MM.1S (cell line): ENCODE results near the gene SPO11.

Source experiments
- DNase-seq: peaks from one replicate; pipeline ENCODE4 v3.0.0-alpha.2; 2015
- H2AFZ ChIP-seq: fragments of 300-600 bp; sonication (generic); 2 replicates; pipeline ENCODE4 v1.6.0; 2016; ENCODE audit warnings: antibody characterized with exemption, low read length
- H3F3A ChIP-seq: fragments of 300-600 bp; sonication (generic); 2 replicates; pipeline ENCODE4 v1.6.1; 2016; ENCODE audit warnings: mild to moderate bottlenecking, antibody characterized with exemption, low read length, moderate library complexity, mixed read lengths; ENCODE audit not compliant: insufficient read depth
- H3K27ac ChIP-seq: fragments of 300-600 bp; sonication (generic); 2 replicates; pipeline ENCODE4 v1.5.1; 2016; ENCODE audit warnings: mild to moderate bottlenecking, low read length
- H3K27me3 ChIP-seq: fragments of 300-600 bp; sonication (generic); replicated peaks from 2 replicates; pipeline ENCODE4 v1.6.0; 2016; ENCODE audit warnings: low read length; ENCODE audit not compliant: insufficient read depth
- H3K36me3 ChIP-seq: fragments of 300-600 bp; sonication (generic); replicated peaks from 2 replicates; pipeline ENCODE4 v1.6.1; 2016; ENCODE audit warnings: mild to moderate bottlenecking, low read length, mixed read lengths; ENCODE audit not compliant: insufficient read depth
- H3K4me1 ChIP-seq: fragments of 300-600 bp; sonication (generic); 2 replicates; pipeline ENCODE4 v1.6.1; 2016; ENCODE audit warnings: low read length, mixed read lengths
- H3K4me2 ChIP-seq: fragments of 300-600 bp; sonication (generic); 2 replicates; pipeline ENCODE4 v1.6.0; 2016; ENCODE audit warnings: low read depth, low read length
- H3K4me3 ChIP-seq: fragments of 300-600 bp; sonication (generic); 2 replicates; pipeline ENCODE4 v1.5.1; 2016; ENCODE audit warnings: low read length, mixed read lengths
- H3K79me2 ChIP-seq: fragments of 300-600 bp; sonication (generic); 2 replicates; pipeline ENCODE4 v1.6.1; 2016; ENCODE audit warnings: mixed run types, low read length, mixed read lengths
- H3K9ac ChIP-seq: fragments of 300-600 bp; sonication (generic); 2 replicates; pipeline ENCODE4 v1.6.1; 2016; ENCODE audit warnings: low read length, mixed read lengths
- H3K9me2 ChIP-seq: fragments of 300-600 bp; sonication (generic); replicated peaks from 2 replicates; pipeline ENCODE4 v1.6.1; 2016; ENCODE audit warnings: mild to moderate bottlenecking, low read length, mixed read lengths; ENCODE audit not compliant: insufficient read depth
- H3K9me3 ChIP-seq: fragments of 300-600 bp; sonication (generic); replicated peaks from 2 replicates; pipeline ENCODE4 v1.6.1; 2016; ENCODE audit warnings: mild to moderate bottlenecking, low read length, mixed read lengths; ENCODE audit not compliant: insufficient read depth
- H4K20me1 ChIP-seq: fragments of 300-600 bp; sonication (generic); 2 replicates; pipeline ENCODE4 v1.6.1; 2016; ENCODE audit warnings: mild to moderate bottlenecking, low read length, moderate library complexity, mixed read lengths; ENCODE audit not compliant: insufficient read depth
- EZH2 ChIP-seq: fragments of 300-600 bp; sonication (generic); optimal IDR thresholded peaks from 2 replicates; pipeline ENCODE3; 2017; ENCODE audit warnings: low read depth, mild to moderate bottlenecking, antibody characterized with exemption, low read length, mixed read lengths
- EZH2phosphoT487 ChIP-seq: fragments of 300-600 bp; sonication (generic); IDR thresholded peaks from 2 replicates; pipeline ENCODE4 v1.6.1; 2018; ENCODE audit warnings: antibody characterized with exemption, low read length
- TF ChIP-seq, protein P1 (sequence below): fragments of 300-600 bp; sonication (generic); IDR thresholded peaks from 2 replicates; pipeline ENCODE4 v1.5.1; 2016; ENCODE audit warnings: antibody characterized with exemption, low read length, mixed read lengths

SPO11 gene

DNA sequence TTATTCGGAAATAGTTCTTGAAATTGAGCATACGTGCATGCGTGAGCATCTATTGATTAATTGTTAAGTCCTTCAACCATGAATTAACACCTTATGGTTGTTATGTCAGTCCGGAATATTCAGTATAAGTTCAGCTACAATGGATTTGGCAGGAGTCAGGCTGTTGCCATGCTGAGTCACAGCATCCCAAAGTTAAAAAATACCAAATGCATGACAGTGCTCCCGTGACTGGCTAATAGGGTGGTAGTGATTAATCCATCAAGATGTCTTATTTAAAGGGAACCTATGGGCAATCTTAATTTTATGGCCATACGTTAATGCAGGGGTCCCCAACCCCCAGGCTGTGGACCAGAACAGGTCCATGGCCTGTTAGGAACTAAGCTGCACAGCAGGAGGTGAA, 31.9 kb downstream of the SPO11 start:
- Histone ChIP-seq H3F3A (no peaks in the 10 kb centered on the region), H3K4me3 (no peak overlapping the region), H3K9me3 (no peaks in the 10 kb centered on the region), H3K4me2 (no peak overlapping the region), H3K9me2 (no peaks in the 10 kb centered on the region), H3K79me2 (peaks cover 28% of the 10 kb centered on the region), H3K4me1 (no peaks in the 10 kb centered on the region), H3K27me3 (no peaks in the 10 kb centered on the region), H3K9ac (no peak overlapping the region), H4K20me1 (no peaks in the 10 kb centered on the region), H3K27ac (no peak overlapping the region), H2AFZ (no peak overlapping the region), H3K36me3 (peaks cover 13% of the 10 kb centered on the region; the same call in 1 of the 2 replicates)
- DNase-seq: no peak
- no peak for TF ChIP-seq EZH2phosphoT487
- TF ChIP-seq, protein P1, sequence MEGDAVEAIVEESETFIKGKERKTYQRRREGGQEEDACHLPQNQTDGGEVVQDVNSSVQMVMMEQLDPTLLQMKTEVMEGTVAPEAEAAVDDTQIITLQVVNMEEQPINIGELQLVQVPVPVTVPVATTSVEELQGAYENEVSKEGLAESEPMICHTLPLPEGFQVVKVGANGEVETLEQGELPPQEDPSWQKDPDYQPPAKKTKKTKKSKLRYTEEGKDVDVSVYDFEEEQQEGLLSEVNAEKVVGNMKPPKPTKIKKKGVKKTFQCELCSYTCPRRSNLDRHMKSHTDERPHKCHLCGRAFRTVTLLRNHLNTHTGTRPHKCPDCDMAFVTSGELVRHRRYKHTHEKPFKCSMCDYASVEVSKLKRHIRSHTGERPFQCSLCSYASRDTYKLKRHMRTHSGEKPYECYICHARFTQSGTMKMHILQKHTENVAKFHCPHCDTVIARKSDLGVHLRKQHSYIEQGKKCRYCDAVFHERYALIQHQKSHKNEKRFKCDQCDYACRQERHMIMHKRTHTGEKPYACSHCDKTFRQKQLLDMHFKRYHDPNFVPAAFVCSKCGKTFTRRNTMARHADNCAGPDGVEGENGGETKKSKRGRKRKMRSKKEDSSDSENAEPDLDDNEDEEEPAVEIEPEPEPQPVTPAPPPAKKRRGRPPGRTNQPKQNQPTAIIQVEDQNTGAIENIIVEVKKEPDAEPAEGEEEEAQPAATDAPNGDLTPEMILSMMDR: no peak
- no peak for TF ChIP-seq EZH2

DNA sequence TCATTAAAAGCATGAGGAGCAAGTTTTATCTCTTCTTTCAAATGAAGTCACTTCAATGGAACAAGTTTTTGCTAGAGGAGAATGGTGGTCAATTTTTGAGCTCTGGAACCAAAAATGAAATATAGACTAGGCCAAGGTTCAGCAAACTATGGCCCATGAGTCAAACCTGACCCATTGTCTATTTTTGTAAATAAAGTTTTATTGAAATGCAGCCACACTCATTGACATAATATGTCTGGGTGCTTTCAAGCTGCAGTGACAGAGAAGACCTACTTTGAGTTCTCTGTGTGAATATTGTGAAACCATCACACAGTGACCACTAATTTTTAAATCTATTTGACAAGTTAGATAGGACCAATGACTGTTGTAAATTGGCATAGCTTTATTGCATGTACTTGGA, 34.8 kb downstream of the SPO11 start:
- Histone ChIP-seq H3K4me3 (no peak overlapping the region), H3K9me3 (no peaks in the 10 kb centered on the region), H3K9ac (no peak overlapping the region), H3K4me2 (no peak overlapping the region), H3K27ac (no peak overlapping the region), H3K9me2 (no peaks in the 10 kb centered on the region), H3K36me3 (peaks cover 17% of the 10 kb centered on the region; the same call in 1 of the 2 replicates), H4K20me1 (no peaks in the 10 kb centered on the region), H3K27me3 (no peaks in the 10 kb centered on the region), H3K79me2 (peaks cover 36% of the 10 kb centered on the region), H3K4me1 (no peaks in the 10 kb centered on the region), H2AFZ (no peak overlapping the region), H3F3A (no peaks in the 10 kb centered on the region)
- no peak for DNase-seq
- TF ChIP-seq, protein P1: no peak
- TF ChIP-seq EZH2phosphoT487 (no peak), EZH2 (no peak)

DNA sequence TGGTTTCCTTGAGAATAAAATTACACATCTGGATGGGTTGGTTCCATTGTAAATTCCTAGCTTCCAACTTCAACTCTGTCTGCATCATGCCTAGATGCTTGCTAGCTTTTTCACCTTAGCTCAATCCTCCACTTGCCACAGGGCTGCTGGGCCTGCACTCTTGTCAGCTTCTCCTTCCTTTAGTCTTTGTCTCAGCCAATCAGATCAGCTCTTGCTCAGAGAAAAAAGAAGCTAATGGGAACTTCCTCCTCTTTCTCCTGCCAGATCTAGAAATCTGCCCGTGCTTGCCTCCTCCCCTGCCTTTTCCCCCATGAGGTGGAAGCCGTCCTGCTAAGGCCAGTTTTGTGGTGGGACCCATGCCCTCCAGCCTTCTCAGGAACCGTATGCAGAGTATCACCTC, 40.0 kb downstream of the SPO11 start:
- Histone ChIP-seq H3K4me2 (no peak overlapping the region), H3K9ac (no peak overlapping the region), H3K4me1 (no peaks in the 10 kb centered on the region), H3K4me3 (no peak overlapping the region), H2AFZ (no peak overlapping the region), H3K27ac (no peak overlapping the region), H3F3A (no peaks in the 10 kb centered on the region), H4K20me1 (no peaks in the 10 kb centered on the region), H3K36me3 (peaks cover 19% of the 10 kb centered on the region; the same call in 1 of the 2 replicates), H3K9me3 (no peaks in the 10 kb centered on the region), H3K79me2 (peaks cover 46% of the 10 kb centered on the region), H3K9me2 (no peaks in the 10 kb centered on the region), H3K27me3 (no peaks in the 10 kb centered on the region)
- TF ChIP-seq EZH2 (no peak), EZH2phosphoT487 (no peak)
- TF ChIP-seq, protein P1: no peak
- no peak for DNase-seq
